LNCaP clone FGC (cell line): ENCODE results near the gene MIER3.

ENCODE experiments used
- DNase-seq: peaks from one replicate; pipeline ENCODE4 v3.0.0-alpha.2; 2011; ENCODE audit warnings: low read depth
- H3K4me3 ChIP-seq: 2 replicates; pipeline ENCODE4 v1.5.1; 2011; ENCODE audit warnings: mild to moderate bottlenecking, low read depth, low read length, control low read depth
- TF ChIP-seq, protein P1 (sequence below): IDR thresholded peaks from 2 replicates; pipeline ENCODE4 v1.5.1; 2012; ENCODE audit warnings: mild to moderate bottlenecking; ENCODE audit not compliant: control insufficient read depth, insufficient read depth; ENCODE audit errors: extremely low read depth

Gene MIER3, protein sequence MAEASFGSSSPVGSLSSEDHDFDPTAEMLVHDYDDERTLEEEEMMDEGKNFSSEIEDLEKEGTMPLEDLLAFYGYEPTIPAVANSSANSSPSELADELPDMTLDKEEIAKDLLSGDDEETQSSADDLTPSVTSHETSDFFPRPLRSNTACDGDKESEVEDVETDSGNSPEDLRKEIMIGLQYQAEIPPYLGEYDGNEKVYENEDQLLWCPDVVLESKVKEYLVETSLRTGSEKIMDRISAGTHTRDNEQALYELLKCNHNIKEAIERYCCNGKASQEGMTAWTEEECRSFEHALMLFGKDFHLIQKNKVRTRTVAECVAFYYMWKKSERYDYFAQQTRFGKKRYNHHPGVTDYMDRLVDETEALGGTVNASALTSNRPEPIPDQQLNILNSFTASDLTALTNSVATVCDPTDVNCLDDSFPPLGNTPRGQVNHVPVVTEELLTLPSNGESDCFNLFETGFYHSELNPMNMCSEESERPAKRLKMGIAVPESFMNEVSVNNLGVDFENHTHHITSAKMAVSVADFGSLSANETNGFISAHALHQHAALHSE

DNA sequence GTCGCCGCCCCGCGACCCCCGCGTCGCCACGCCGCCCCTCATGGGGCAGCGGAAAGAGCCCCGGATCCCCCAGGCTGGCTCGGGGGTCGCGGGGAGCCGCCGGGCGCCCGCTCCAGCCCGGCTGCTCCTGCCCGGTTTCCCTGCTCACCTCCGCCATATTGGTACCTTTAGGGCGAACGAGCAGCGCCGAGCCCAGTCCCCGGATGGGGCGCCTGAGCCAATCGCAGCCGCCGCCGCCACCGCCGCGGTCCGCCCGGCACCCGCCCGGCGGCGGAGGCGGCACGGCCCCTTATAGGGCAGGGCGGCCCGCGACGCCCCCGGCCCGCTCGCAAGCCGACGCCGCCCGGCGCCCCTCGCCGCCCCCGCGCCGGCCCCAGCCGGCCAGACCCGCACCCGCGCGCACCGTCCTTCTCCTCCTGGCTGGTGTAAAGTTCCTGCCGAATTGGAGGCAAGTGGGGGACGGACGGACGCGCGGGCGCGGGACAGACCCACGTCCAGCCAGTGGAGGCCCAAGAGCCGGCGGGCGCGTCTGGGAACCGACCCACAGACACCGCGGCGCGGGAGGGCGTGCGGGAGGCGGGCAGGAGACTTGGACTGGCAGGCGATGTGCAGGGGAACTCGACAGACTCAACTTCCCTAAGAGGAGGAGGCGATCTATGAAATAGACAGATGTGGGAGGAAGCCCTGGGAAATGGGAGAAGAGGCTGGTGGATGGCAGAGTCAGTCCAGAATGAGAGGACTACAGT lies at the start of gene MIER3:
Gene MIER3 (minus strand): TSS at position 178 of the 746 bp plus-strand sequence. CDS start 21 bp downstream, at position 157.
- DNase-seq, result peak; percentile 22
- TF ChIP-seq, protein P1, sequence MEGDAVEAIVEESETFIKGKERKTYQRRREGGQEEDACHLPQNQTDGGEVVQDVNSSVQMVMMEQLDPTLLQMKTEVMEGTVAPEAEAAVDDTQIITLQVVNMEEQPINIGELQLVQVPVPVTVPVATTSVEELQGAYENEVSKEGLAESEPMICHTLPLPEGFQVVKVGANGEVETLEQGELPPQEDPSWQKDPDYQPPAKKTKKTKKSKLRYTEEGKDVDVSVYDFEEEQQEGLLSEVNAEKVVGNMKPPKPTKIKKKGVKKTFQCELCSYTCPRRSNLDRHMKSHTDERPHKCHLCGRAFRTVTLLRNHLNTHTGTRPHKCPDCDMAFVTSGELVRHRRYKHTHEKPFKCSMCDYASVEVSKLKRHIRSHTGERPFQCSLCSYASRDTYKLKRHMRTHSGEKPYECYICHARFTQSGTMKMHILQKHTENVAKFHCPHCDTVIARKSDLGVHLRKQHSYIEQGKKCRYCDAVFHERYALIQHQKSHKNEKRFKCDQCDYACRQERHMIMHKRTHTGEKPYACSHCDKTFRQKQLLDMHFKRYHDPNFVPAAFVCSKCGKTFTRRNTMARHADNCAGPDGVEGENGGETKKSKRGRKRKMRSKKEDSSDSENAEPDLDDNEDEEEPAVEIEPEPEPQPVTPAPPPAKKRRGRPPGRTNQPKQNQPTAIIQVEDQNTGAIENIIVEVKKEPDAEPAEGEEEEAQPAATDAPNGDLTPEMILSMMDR, result no peak
- peak within 1 kb of the TSS; percentile 85 for H3K4me3 ChIP-seq

DNA sequence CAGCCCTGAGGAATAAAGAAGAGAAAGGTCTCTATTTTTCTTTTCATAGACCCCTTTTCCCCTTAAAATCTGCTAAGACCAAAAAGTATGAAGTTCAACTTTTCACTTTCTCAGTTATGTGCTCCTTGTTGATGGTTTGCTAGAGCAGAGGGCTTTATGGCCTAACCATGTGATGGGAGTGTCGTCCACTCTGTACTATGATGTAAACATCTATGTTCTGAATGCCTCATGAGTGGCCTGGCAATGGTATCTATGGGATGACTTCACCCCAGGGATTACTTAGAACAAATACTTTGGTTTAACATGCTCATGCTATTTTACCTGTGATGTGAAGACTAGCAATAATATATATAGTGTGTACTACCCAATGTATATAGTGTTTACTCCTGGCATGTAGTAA lies 43.7 kb upstream of the MIER3 start:
- no peak for DNase-seq
- no peak overlapping the region for H3K4me3 ChIP-seq
- TF ChIP-seq, protein P1, result no peak

DNA sequence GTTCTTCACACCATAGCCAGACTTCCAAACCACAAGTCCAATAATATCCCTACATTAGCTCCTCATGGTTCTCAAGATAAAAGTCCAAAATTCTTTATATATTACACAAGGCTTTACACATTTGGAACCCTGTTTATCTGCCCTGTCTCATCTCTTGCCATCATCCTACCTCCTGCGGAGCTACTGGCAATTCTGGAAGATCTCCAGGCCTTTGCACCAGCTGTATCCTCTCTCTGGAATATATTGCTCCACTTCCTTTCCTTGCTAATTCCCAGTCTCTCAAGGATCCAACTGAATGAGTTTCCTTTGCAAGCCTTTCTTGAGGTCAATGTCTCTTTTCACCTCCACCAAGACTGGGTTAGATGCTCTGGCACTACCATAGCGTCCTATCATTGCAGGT lies 41.3 kb upstream of the MIER3 start:
- H3K4me3 ChIP-seq, result no peak overlapping the region
- no peak for DNase-seq
- TF ChIP-seq, protein P1, result no peak

DNA sequence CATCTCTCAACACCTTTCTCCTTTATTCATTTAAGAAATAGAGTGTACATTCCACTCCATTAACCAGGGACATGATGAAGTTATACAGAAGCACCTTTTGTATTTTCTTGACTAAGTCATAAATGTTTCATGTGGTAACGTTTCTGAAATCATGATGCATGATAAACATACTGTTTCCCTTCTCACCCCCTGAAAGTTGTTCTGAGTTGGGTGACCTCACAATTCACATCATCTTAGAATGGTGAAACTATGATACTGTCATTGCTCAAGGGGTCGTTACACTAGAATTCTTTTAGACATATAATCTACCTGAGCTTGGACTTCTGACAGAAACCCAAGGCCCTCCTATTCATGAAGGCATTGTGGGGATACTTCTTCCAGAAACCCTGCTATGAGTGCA lies 37.8 kb upstream of the MIER3 start:
- TF ChIP-seq, protein P1, result no peak
- no peak for DNase-seq
- H3K4me3 ChIP-seq, result no peak overlapping the region

DNA sequence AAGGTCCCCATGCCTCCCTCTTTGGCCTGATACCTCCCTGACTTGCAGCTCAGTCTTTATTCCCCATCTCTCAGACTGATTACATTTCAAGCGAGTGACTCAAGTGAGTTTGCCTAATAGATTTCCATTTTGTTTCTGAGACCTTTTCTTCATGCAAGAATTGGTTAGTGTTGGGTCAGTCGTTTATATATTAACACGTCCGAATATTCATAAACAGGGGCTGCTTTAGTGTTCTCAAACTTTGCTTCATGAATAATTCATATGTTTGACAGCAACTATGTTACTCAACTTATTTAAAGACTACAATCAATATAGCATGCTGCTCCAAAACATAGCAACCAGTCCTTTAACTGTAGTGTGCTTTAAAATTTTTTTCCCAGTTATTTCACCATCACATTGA lies 36.6 kb upstream of the MIER3 start:
- TF ChIP-seq, protein P1, result no peak

DNA sequence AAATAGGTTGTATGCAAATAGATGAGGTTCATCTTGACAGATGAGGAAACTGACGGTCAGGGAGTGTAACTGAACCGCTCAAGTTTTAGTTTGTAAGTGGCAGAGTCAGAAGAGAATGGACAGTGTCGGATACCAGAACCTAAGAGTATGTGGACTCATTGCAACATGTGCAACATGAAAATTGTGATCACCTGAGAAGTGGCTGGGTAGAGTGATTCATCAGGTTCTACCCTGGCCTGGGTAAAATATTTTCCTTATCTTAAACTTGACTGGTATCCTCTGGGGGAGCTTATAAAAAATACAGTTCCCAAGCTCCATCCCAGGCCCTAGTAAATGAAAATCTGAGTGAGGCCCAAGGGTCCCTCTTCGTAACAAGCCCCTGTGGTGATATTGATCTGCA lies 35.2 kb upstream of the MIER3 start:
- no peak overlapping the region for H3K4me3 ChIP-seq
- no peak for DNase-seq
- TF ChIP-seq, protein P1, result no peak

More for the DNA sequence above, 36.6 kb upstream of the MIER3 start:
- DNase-seq, result no peak
- no peak overlapping the region for H3K4me3 ChIP-seq
